Osteoblast (primary cell): ENCODE measurements around the gene TSEN54. TPM values are rescaled to one million over a fixed set of nuclear protein-coding genes. Genes with fewer than 3 reads are reported as not detected.

Source experiments
- DNase-seq: peaks from one replicate; pipeline ENCODE4 v3.0.0; 2011; ENCODE audit warnings: low spot score, mixed read lengths; ENCODE audit not compliant: insufficient read length; ENCODE audit errors: missing footprints
- H2AFZ ChIP-seq: 2 replicates; pipeline ENCODE4 v1.6.0; 2011; ENCODE audit warnings: mild to moderate bottlenecking, low read length
- H3K27ac ChIP-seq: 2 replicates; pipeline ENCODE4 v1.5.1; 2011; ENCODE audit warnings: mild to moderate bottlenecking, low read depth, low read length, moderate library complexity
- H3K27me3 ChIP-seq: 2 replicates; pipeline ENCODE4 v1.6.0; 2012; ENCODE audit warnings: mild to moderate bottlenecking, control low read depth, inconsistent platforms, low read length, moderate library complexity; ENCODE audit not compliant: insufficient read depth
- H3K36me3 ChIP-seq: 2 replicates; pipeline ENCODE4 v1.5.1; 2011; ENCODE audit warnings: mild to moderate bottlenecking, low read length, control low read depth, moderate library complexity; ENCODE audit not compliant: insufficient read depth
- H3K4me1 ChIP-seq: 2 replicates; pipeline ENCODE4 v1.5.1; 2011; ENCODE audit warnings: mild to moderate bottlenecking, low read length, control low read depth, moderate library complexity; ENCODE audit not compliant: insufficient read depth
- H3K4me2 ChIP-seq: 2 replicates; pipeline ENCODE4 v1.6.0; 2011; ENCODE audit warnings: mild to moderate bottlenecking, low read length; ENCODE audit not compliant: insufficient read depth
- H3K4me3 ChIP-seq: fragments of 200-600 bp; sonication (generic); 3 replicates; pipeline ENCODE4 v1.5.1; 2012; ENCODE audit warnings: mild to moderate bottlenecking, low read length, inconsistent platforms; ENCODE audit not compliant: insufficient read depth
- H3K79me2 ChIP-seq: 2 replicates; pipeline ENCODE4 v1.6.0; 2012; ENCODE audit warnings: mild to moderate bottlenecking, low read length, control low read depth, inconsistent platforms; ENCODE audit not compliant: insufficient read depth
- H3K9me3 ChIP-seq: 2 replicates; pipeline ENCODE4 v1.5.1; 2011; ENCODE audit warnings: low read depth, low read length, control low read depth
- H4K20me1 ChIP-seq: 2 replicates; pipeline ENCODE4 v1.6.0; 2012; ENCODE audit warnings: mild to moderate bottlenecking, low read length, control low read depth; ENCODE audit not compliant: insufficient read depth
- CTCF ChIP-seq: IDR thresholded peaks from 2 replicates; pipeline ENCODE4 v1.5.1; 2011; ENCODE audit warnings: mild to moderate bottlenecking, low read depth, low read length, moderate library complexity; ENCODE audit errors: extremely low read depth
- total RNA-seq: library from RNA; depleted of rRNA; stranded (reverse); fragments of >200 nt; gene quantifications from 2 replicates; pipeline ENCODE4 v1.2.3, GENCODE V29; 2012

TSEN54 gene
- total RNA-seq, 1 donor: 10.9 TPM

- Histone ChIP-seq H3K27ac (no peak overlapping the region), H3K27me3 (peaks cover 3% of the 10 kb centered on the region), H3K36me3 (no peaks in the 10 kb centered on the region), H3K4me3 (no peak overlapping the region), H4K20me1 (no peaks in the 10 kb centered on the region), H3K79me2 (no peaks in the 10 kb centered on the region), H3K4me1 (no peaks in the 10 kb centered on the region), H3K4me2 (no peak overlapping the region), H2AFZ (no peak overlapping the region), H3K9me3 (no peaks in the 10 kb centered on the region)
- TF ChIP-seq CTCF: no peak
- no peak for DNase-seq
These were observed 20.0 kb downstream of the TSEN54 start for GRCh38 chr17:75536366-75536765.

- no peaks in the 10 kb centered on the region for H3K79me2 ChIP-seq
- no peaks in the 10 kb centered on the region for H4K20me1 ChIP-seq
- no peak for TF ChIP-seq CTCF
- no peaks in the 10 kb centered on the region for H3K4me1 ChIP-seq
- H3K4me3 ChIP-seq: no peak overlapping the region
- no peaks in the 10 kb centered on the region for H3K9me3 ChIP-seq
- no peak for DNase-seq
- no peaks in the 10 kb centered on the region for H3K36me3 ChIP-seq
- H3K27me3 ChIP-seq: peaks cover 6% of the 10 kb centered on the region
- H3K4me2 ChIP-seq: no peak overlapping the region
- H2AFZ ChIP-seq: no peak overlapping the region
- no peak overlapping the region for H3K27ac ChIP-seq
These were observed 23.8 kb downstream of the TSEN54 start for GRCh38 chr17:75539967-75540729.

- Histone ChIP-seq H3K27ac (no peak overlapping the region), H3K4me1 (no peaks in the 10 kb centered on the region), H4K20me1 (no peaks in the 10 kb centered on the region), H3K79me2 (no peaks in the 10 kb centered on the region), H2AFZ (no peak overlapping the region), H3K9me3 (no peaks in the 10 kb centered on the region), H3K4me3 (no peak overlapping the region), H3K4me2 (no peak overlapping the region), H3K36me3 (no peaks in the 10 kb centered on the region), H3K27me3 (peaks cover 12% of the 10 kb centered on the region)
- no peak for DNase-seq
- TF ChIP-seq CTCF: no peak
These were observed 24.7 kb downstream of the TSEN54 start for GRCh38 chr17:75540923-75541503.

- no peaks in the 10 kb centered on the region for H3K4me1 ChIP-seq
- H3K79me2 ChIP-seq: no peaks in the 10 kb centered on the region
- no peak for TF ChIP-seq CTCF
- no peaks in the 10 kb centered on the region for H4K20me1 ChIP-seq
- H3K4me2 ChIP-seq: no peak overlapping the region
- H3K27me3 ChIP-seq: peaks cover 12% of the 10 kb centered on the region
- no peak overlapping the region for H2AFZ ChIP-seq
- H3K4me3 ChIP-seq: no peak overlapping the region
- H3K36me3 ChIP-seq: no peaks in the 10 kb centered on the region
- no peak for DNase-seq
- H3K27ac ChIP-seq: no peak overlapping the region
- no peaks in the 10 kb centered on the region for H3K9me3 ChIP-seq
These were observed 25.9 kb downstream of the TSEN54 start for GRCh38 chr17:75542229-75542628.
